Measurements from ENCODE around the gene VOPP1.

GRCh38 chr7:55573234-55573900 lies 1.1 kb upstream of the VOPP1 start:
- TF ChIP-seq CTCF (IDR thresholded peaks at IDR 0.05) (no peak), EP300 (IDR thresholded peaks at IDR 0.05) (no peak), POLR2A (IDR thresholded peaks at IDR 0.05; ENCODE audit: low read depth) (no peak), POLR2AphosphoS5 (IDR thresholded peaks at IDR 0.05) (no peak)
